GM12892 (cell line): ENCODE data around the gene SAMD13.

Experiments
- DNase-seq: peaks from one replicate; pipeline ENCODE4 v3.0.0; 2011; ENCODE audit not compliant: insufficient read length
- FAIRE-seq: peaks from 2 replicates; lab custom pipeline; 2011; peaks lifted over from hg19 to GRCh38; lab: Jason Lieb, UNC
- POLR2A ChIP-seq: IDR thresholded peaks from 2 replicates; pipeline ENCODE4 v1.6.1; 2011; ENCODE audit warnings: low read depth, low read length, control low read depth
- POLR2AphosphoS5 ChIP-seq: IDR thresholded peaks from 2 replicates; pipeline ENCODE4 v1.6.1; 2011; ENCODE audit warnings: low read depth, low read length, control low read depth
- TAF1 ChIP-seq: IDR thresholded peaks from 2 replicates; pipeline ENCODE4 v1.6.1; 2011; ENCODE audit warnings: low read depth, mild to moderate bottlenecking, control low read depth, low read length, borderline replicate concordance

The SAMD13 gene

GRCh38 chr1:84390226-84390625, 88.7 kb downstream of the SAMD13 start:
- DNase-seq (no peak), FAIRE-seq (no peak)
- TF ChIP-seq TAF1 = no peak
- TF ChIP-seq POLR2A = no peak
- TF ChIP-seq POLR2AphosphoS5 = no peak

- TF ChIP-seq POLR2AphosphoS5 (no peak), TAF1 (no peak), POLR2A (no peak)
- no peak for FAIRE-seq
- DNase-seq = no peak
These were observed 97.0 kb downstream of the SAMD13 start, which contains the start of gene DNASE2B for GRCh38 chr1:84398175-84399155. Gene DNASE2B (plus strand): TSS chr1:84398484. CDS start chr1:84398565, 81 bp downstream.
